Measurements from ENCODE around the gene CDK18. TPM values are rescaled to one million over a fixed set of nuclear protein-coding genes. Genes with fewer than 3 reads are reported as not detected.

Gene CDK18
- total and polyA plus RNA-seq, 2 of the 8 experiments (the other 6 are each of a cell fraction or from before 2014, with no cell fraction given), result 31.2 to 44.0 TPM

GRCh38 chr1:205486258-205486657 lies 18.2 kb upstream of the CDK18 start:
- Histone ChIP-seq H4K8ac (ENCODE audit: extremely low read depth, insufficient read depth, low read length) (no peak overlapping the region), H3K79me1 (ENCODE audit: low read depth, low read length) (no peaks in the 10 kb centered on the region), H3K9ac (replicated peaks in 1 of 4; ENCODE audit: extremely low read depth in 1 of 4, low read depth in 3 of 4, low read length in 3 of 4) (no peak overlapping the region), H3K4ac (replicated peaks; ENCODE audit: insufficient read length, low read depth, low read length) (no peak overlapping the region), H2BK15ac (ENCODE audit: low read length) (no peak overlapping the region; the same call in 1 of the 2 replicates), H3K4me3 (ENCODE audit: extremely low read depth in 1 of 4, insufficient read depth in 2 of 4, low read depth in 3 of 4, low read length in 4 of 4) (no peak overlapping the region), H3K27me3 (replicated peaks in 1 of 4; ENCODE audit: control insufficient read depth in 3 of 4, extremely low read depth in 1 of 4, insufficient read depth in 3 of 4, low read length in 3 of 4) (peaks cover 0 to 11% (median 4%) of the 10 kb centered on the region in 4 experiments; a peak in 3 of 7 replicates), H3K23ac (ENCODE audit: insufficient read length) (no peak overlapping the region), H3K23me2 (ENCODE audit: low read depth, low read length) (no peaks in the 10 kb centered on the region; the same call in 1 of the 2 replicates), H3K4me1 (replicated peaks in 1 of 4; ENCODE audit: control insufficient read depth in 3 of 4, insufficient read depth in 4 of 4, low read length in 3 of 4) (peaks cover 0 to 10% (median 5%) of the 10 kb centered on the region in 4 experiments; a peak in 6 of 7 replicates), H3K79me2 (ENCODE audit: control insufficient read depth in 1 of 2, insufficient read depth in 2 of 2, low read length in 2 of 2) (no peaks in the 10 kb centered on the region), H3K56ac (replicated peaks; ENCODE audit: insufficient read length, low read depth, low read length) (no peak overlapping the region), H3K9me3 (ENCODE audit: insufficient read depth in 2 of 2, low read depth in 1 of 2, low read length in 1 of 2) (no peaks in the 10 kb centered on the region), H3K27ac (ENCODE audit: low read depth, low read length) (no peak overlapping the region), H4K5ac (ENCODE audit: insufficient read length, low read depth, low read length) (no peak overlapping the region), H4K20me1 (replicated peaks in 1 of 2; ENCODE audit: control insufficient read depth in 1 of 2, insufficient read depth in 2 of 2, low read length in 2 of 2) (no peaks in the 10 kb centered on the region), H3K18ac (ENCODE audit: extremely low read depth, low read length) (no peak overlapping the region), H2AK5ac (ENCODE audit: low read depth, low read length) (no peak overlapping the region), H2BK120ac (replicated peaks; ENCODE audit: low read depth, low read length) (no peak overlapping the region), H4K91ac (replicated peaks; ENCODE audit: insufficient read length, low read length) (no peak overlapping the region), H3K14ac (ENCODE audit: insufficient read length) (no peak overlapping the region), H2AFZ (ENCODE audit: low read length) (no peak overlapping the region), H3K36me3 (ENCODE audit: control insufficient read depth in 2 of 4, insufficient read depth in 4 of 4, low read length in 3 of 4) (no peaks in the 10 kb centered on the region), H2BK20ac (ENCODE audit: low read length) (no peak overlapping the region), H3K4me2 (ENCODE audit: insufficient read depth in 1 of 2, low read depth in 2 of 2, low read length in 2 of 2) (no peak overlapping the region), H2BK12ac (ENCODE audit: low read depth, low read length) (0 out of 2 replicates have a peak overlapping the region, but pooled peaks have one; percentile 27), H2BK5ac (ENCODE audit: low read depth, low read length) (no peak overlapping the region)
- DNase-seq (ENCODE audit: low read depth in 1 of 2, low spot score in 2 of 2) (no peak), FAIRE-seq (no peak)
- ChIA-PET POLR2A (ENCODE audit: partially characterized antibody) (interaction anchor here (1.1 to 3.2 kb wide), 8 partner anchors 9 to 89 kb away, joined by 3 to 14 read pairs (median 4); no protein-coding TSS in a partner anchor), CTCF (ENCODE audit: partially characterized antibody) (interaction anchor here (1.0 to 36.9 kb wide), 29 partner anchors 13 to 844 kb away, joined by 3 to 1626 read pairs (median 10); partner anchors contain the start of genes BLACAT1, CDK18 and LEMD1)
- TF ChIP-seq JUND (IDR thresholded peaks at IDR 0.05; ENCODE audit: low read length) (no peak), HDAC6 (IDR thresholded peaks at IDR 0.05; ENCODE audit: low read depth, low read length) (no peak), POLR2AphosphoS5 (IDR thresholded peaks at IDR 0.05; ENCODE audit: low read depth, low read length) (no peak), USF2 (IDR thresholded peaks at IDR 0.05; ENCODE audit: low read length) (no peak), POU5F1 (IDR thresholded peaks at IDR 0.05; ENCODE audit: low read depth, low read length) (no peak), ZNF274 (IDR thresholded peaks at IDR 0.05; ENCODE audit: borderline replicate concordance, extremely low read depth, low read length) (no peak)
- 89% methylated on average over 6 of the region's 6 CpGs; no CpG with 5 or more reads in 1 of the 2 experiments for WGBS, 2 experiments (ENCODE audit: extremely low coverage in 1 of 2, insufficient coverage in 1 of 2, insufficient read length in 1 of 2, insufficient replicate concordance in 2 of 2, low coverage in 1 of 2, low lambda C conversion rate in 2 of 2, missing lambda C conversion rate in 1 of 2)
